ENCODE measurements around the gene ASTN2.

The ASTN2 gene

GRCh38 chr9:117258184-117258866 lies 156.5 kb downstream of the ASTN2 start:
- Histone ChIP-seq H3F3A (ENCODE audit: control insufficient read depth, insufficient read depth) (peaks cover 21% of the 10 kb centered on the region), H4K20me1 (ENCODE audit: control insufficient read depth, insufficient read depth, low read depth, low read length) (no peaks in the 10 kb centered on the region), H3K79me2 (ENCODE audit: control insufficient read depth, low read length) (peaks cover 15% of the 10 kb centered on the region), H3K36me3 (ENCODE audit: control insufficient read depth, low read length) (peaks cover 19% of the 10 kb centered on the region), H3K4me1 (ENCODE audit: control insufficient read depth, low read length) (peaks cover 70% of the 10 kb centered on the region), H3K9me2 (replicated peaks; ENCODE audit: control insufficient read depth, low read length) (no peaks in the 10 kb centered on the region), H3K27me3 (ENCODE audit: control insufficient read depth, low read length) (no peaks in the 10 kb centered on the region), H3K9me3 (ENCODE audit: control insufficient read depth, insufficient read depth, low read length) (no peaks in the 10 kb centered on the region), H3K4me3 (ENCODE audit: low read length) (peak overlapping the region; percentile 53), H3K27ac (ENCODE audit: low read depth, low read length) (peak overlapping the region; percentile 64), H3K4me2 (ENCODE audit: low read length) (peak overlapping the region; percentile 63)
- TF ChIP-seq CTCF (IDR thresholded peaks at IDR 0.05; ENCODE audit: low read depth, low read length, poor library complexity, severe bottlenecking) (no peak), EZH2phosphoT487 (IDR thresholded peaks at IDR 0.05; ENCODE audit: borderline replicate concordance, low read length) (no peak)

DNA sequence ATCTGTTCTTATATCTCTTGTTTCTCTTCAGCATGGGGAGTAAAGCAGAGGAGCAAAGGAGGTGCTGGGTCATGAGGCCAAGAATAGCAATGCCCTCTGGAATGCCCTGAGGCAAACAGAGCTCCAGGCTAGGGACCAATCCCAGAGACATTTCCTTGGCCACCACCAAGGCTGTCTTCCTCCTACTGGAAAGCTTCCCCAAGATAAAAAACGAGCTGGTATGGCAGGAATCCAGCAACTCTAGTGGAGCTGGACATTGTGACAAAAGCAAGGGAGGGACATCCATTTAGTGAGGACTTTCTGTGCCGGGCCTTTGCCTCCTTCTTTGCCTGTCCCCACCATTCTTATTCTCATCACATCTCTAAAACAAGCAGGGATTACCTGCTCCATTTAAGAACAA lies 161.6 kb downstream of the ASTN2 start:
- Histone ChIP-seq H3K9me3 (ENCODE audit: control insufficient read depth, insufficient read depth, low read length) (no peaks in the 10 kb centered on the region), H3K79me2 (ENCODE audit: control insufficient read depth, low read length) (peaks cover 4% of the 10 kb centered on the region; the same call in 1 of the 2 replicates), H3K27me3 (ENCODE audit: control insufficient read depth, low read length) (no peaks in the 10 kb centered on the region), H3K27ac (ENCODE audit: low read depth, low read length) (no peak overlapping the region), H3K36me3 (ENCODE audit: control insufficient read depth, low read length) (peaks cover 9% of the 10 kb centered on the region), H4K20me1 (ENCODE audit: control insufficient read depth, insufficient read depth, low read depth, low read length) (no peaks in the 10 kb centered on the region), H3K9me2 (replicated peaks; ENCODE audit: control insufficient read depth, low read length) (no peaks in the 10 kb centered on the region), H3K4me2 (ENCODE audit: low read length) (no peak overlapping the region), H3K4me1 (ENCODE audit: control insufficient read depth, low read length) (peaks cover 70% of the 10 kb centered on the region), H3F3A (ENCODE audit: control insufficient read depth, insufficient read depth) (peaks cover 2% of the 10 kb centered on the region; the same call in 1 of the 2 replicates), H3K4me3 (ENCODE audit: low read length) (no peak overlapping the region)
- no peak for TF ChIP-seq CTCF (IDR thresholded peaks at IDR 0.05; ENCODE audit: low read depth, low read length, poor library complexity, severe bottlenecking)
- TF ChIP-seq EZH2phosphoT487 (IDR thresholded peaks at IDR 0.05; ENCODE audit: borderline replicate concordance, low read length) = no peak

DNA sequence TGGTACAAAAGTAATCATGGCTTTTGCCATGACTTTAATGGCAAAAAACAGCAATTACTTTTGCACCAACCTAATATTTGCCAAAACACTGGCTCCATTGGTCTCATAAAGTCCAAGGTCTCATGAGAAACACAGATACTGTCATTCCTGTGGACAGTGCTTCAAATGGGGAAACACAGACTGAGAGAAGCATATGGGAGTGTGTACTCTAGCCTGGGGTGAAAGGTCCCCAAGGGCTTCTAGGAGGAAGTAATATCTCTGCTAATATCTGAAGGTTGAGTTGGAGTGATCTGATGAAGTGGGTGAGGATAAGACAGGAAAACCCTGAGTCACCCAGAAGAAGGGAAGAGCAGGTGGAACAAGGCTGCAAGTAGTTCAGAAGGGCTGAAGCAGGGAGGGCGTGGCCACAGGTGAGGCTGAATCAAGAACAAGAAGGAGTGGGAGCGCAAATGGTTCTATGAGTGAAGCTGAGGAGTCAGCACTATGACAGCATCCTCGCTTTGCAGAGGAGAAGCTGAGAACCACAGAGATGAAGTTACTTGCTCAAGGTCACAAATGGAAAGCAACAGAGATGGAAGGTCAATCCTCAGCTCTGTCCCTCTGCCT lies 164.1 kb downstream of the ASTN2 start:
- H3K9me2 ChIP-seq (replicated peaks; ENCODE audit: control insufficient read depth, low read length) = no peaks in the 10 kb centered on the region
- H3F3A ChIP-seq (ENCODE audit: control insufficient read depth, insufficient read depth) = peaks cover 2% of the 10 kb centered on the region; the same call in 1 of the 2 replicates
- peaks cover 64% of the 10 kb centered on the region for H3K4me1 ChIP-seq (ENCODE audit: control insufficient read depth, low read length)
- H4K20me1 ChIP-seq (ENCODE audit: control insufficient read depth, insufficient read depth, low read depth, low read length) = no peaks in the 10 kb centered on the region
- H3K79me2 ChIP-seq (ENCODE audit: control insufficient read depth, low read length) = no peaks in the 10 kb centered on the region
- H3K36me3 ChIP-seq (ENCODE audit: control insufficient read depth, low read length) = peaks cover 19% of the 10 kb centered on the region
- no peaks in the 10 kb centered on the region for H3K27me3 ChIP-seq (ENCODE audit: control insufficient read depth, low read length)
- TF ChIP-seq EZH2phosphoT487 (IDR thresholded peaks at IDR 0.05; ENCODE audit: borderline replicate concordance, low read length) (no peak), CTCF (IDR thresholded peaks at IDR 0.05; ENCODE audit: low read depth, low read length, poor library complexity, severe bottlenecking) (no peak)
- 0 out of 2 replicates have a peak overlapping the region, but pooled peaks have one; percentile 1 for H3K27ac ChIP-seq (ENCODE audit: low read depth, low read length)
- no peak overlapping the region for H3K4me3 ChIP-seq (ENCODE audit: low read length)
- H3K4me2 ChIP-seq (ENCODE audit: low read length) = peak overlapping the region; percentile 19
- H3K9me3 ChIP-seq (ENCODE audit: control insufficient read depth, insufficient read depth, low read length) = no peaks in the 10 kb centered on the region

Data from DOHH2 (cell line).